PC-3 (cell line): ENCODE data around the gene PPP1R1B. TPM values are rescaled to one million over a fixed set of nuclear protein-coding genes. Genes with fewer than 3 reads are reported as not detected.

Source experiments
- ATAC-seq: fragments of 200-7000 bp; cut with Tn5 transposase; 2 replicates; pipeline ENCODE4 v1.9.1; 2020; ENCODE audit warnings: mild to moderate bottlenecking, moderate library complexity
- BruUV-seq: library from RNA; stranded (reverse); fragments of 400-500 nt; replicated peaks from 2 replicates; lab custom pipeline; 2021; lab: Mats Ljungman, UMichigan
- CTCF ChIA-PET: fragments of 300-600 bp; sonication (Branson Sonifier 250); formaldehyde crosslinking; loops from one replicate; lab custom pipeline; 2022; ENCODE audit warnings: antibody characterized with exemption; lab: Charles Lee
- POLR2A ChIA-PET: fragments of 300-600 bp; sonication (Branson Sonifier 250); formaldehyde crosslinking; loops from one replicate; lab custom pipeline; 2022; ENCODE audit warnings: antibody characterized with exemption; ENCODE audit not compliant: unreplicated experiment; lab: Charles Lee
- DNase-seq: peaks from one replicate; pipeline ENCODE4 v3.0.0-alpha.2; 2015
- H2AFZ ChIP-seq: fragments of 300-600 bp; sonication (generic); 2 replicates; pipeline ENCODE4 v1.6.0; 2016; ENCODE audit warnings: antibody characterized with exemption, low read length
- H3F3A ChIP-seq: fragments of 300-600 bp; sonication (generic); one replicate; pipeline ENCODE4 v1.6.0; 2017; ENCODE audit warnings: antibody characterized with exemption, low read length, control low read depth, mild to moderate bottlenecking; ENCODE audit not compliant: unreplicated experiment
- H3K27ac ChIP-seq: fragments of 300-600 bp; sonication (generic); 2 replicates; pipeline ENCODE4 v1.5.1; 2016; ENCODE audit warnings: mild to moderate bottlenecking, low read length
- H3K27me3 ChIP-seq: fragments of 300-600 bp; sonication (generic); 2 replicates; pipeline ENCODE4 v1.6.1; 2016; ENCODE audit warnings: low read length, mixed read lengths
- H3K36me3 ChIP-seq: fragments of 300-600 bp; sonication (generic); 2 replicates; pipeline ENCODE4 v1.6.1; 2016; ENCODE audit warnings: low read depth, mixed run types, low read length, mixed read lengths
- H3K4me1 ChIP-seq: fragments of 300-600 bp; sonication (generic); 2 replicates; pipeline ENCODE4 v1.5.1; 2016; ENCODE audit warnings: low read length; ENCODE audit not compliant: insufficient read depth
- H3K4me2 ChIP-seq: fragments of 300-600 bp; sonication (generic); 2 replicates; pipeline ENCODE4 v1.6.0; 2016; ENCODE audit warnings: low read length
- H3K4me3 ChIP-seq: fragments of 300-600 bp; sonication (generic); 2 replicates; pipeline ENCODE4 v1.5.1; 2016; ENCODE audit warnings: mild to moderate bottlenecking, low read length, mixed read lengths
- H3K79me2 ChIP-seq: fragments of 300-600 bp; sonication (generic); 2 replicates; pipeline ENCODE4 v1.6.1; 2017; ENCODE audit warnings: low read length, mixed read lengths
- H3K9ac ChIP-seq: fragments of 300-600 bp; sonication (generic); 2 replicates; pipeline ENCODE4 v1.6.0; 2016; ENCODE audit warnings: mild to moderate bottlenecking, low read length
- H3K9me2 ChIP-seq: fragments of 300-600 bp; sonication (generic); replicated peaks from 2 replicates; pipeline ENCODE4 v1.6.1; 2016; ENCODE audit warnings: mixed run types, low read length, mixed read lengths
- H3K9me3 ChIP-seq: fragments of 300-600 bp; sonication (generic); 2 replicates; pipeline ENCODE4 v1.6.1; 2016; ENCODE audit warnings: low read length, mixed read lengths
- H4K20me1 ChIP-seq: fragments of 300-600 bp; sonication (generic); 2 replicates; pipeline ENCODE4 v1.6.1; 2016; ENCODE audit warnings: low read length, mixed read lengths
- EZH2 ChIP-seq: fragments of 300-600 bp; sonication (generic); IDR thresholded peaks from one replicate; pipeline ENCODE4 v1.6.1; 2017; ENCODE audit warnings: antibody characterized with exemption, mild to moderate bottlenecking, low read length; ENCODE audit not compliant: unreplicated experiment
- EZH2phosphoT487 ChIP-seq: fragments of 300-600 bp; sonication (generic); IDR thresholded peaks from 2 replicates; pipeline ENCODE4 v1.6.1; 2018; ENCODE audit warnings: mild to moderate bottlenecking, antibody characterized with exemption, low read length, borderline replicate concordance
- intact Hi-C: fragments of 100-400 bp; cut with micrococcal nuclease; formaldehyde crosslinking; loops from 2 replicates; pipeline ENCODE4 v1.9.0; 2023
- total RNA-seq: library from RNA; depleted of rRNA; stranded (reverse); fragments of >200 nt; gene quantifications from 2 replicates; pipeline ENCODE4 v1.2.3, GENCODE V29; 2014
- TF ChIP-seq, protein P1 (sequence below): fragments of 300-600 bp; sonication (generic); conservative IDR thresholded peaks from 2 replicates; pipeline ENCODE4 v1.5.1; 2017; ENCODE audit warnings: antibody characterized with exemption, low read depth, mild to moderate bottlenecking, low read length

PPP1R1B gene
- total RNA-seq, 1 experiment from 2014 or later = 3.1 TPM

DNA sequence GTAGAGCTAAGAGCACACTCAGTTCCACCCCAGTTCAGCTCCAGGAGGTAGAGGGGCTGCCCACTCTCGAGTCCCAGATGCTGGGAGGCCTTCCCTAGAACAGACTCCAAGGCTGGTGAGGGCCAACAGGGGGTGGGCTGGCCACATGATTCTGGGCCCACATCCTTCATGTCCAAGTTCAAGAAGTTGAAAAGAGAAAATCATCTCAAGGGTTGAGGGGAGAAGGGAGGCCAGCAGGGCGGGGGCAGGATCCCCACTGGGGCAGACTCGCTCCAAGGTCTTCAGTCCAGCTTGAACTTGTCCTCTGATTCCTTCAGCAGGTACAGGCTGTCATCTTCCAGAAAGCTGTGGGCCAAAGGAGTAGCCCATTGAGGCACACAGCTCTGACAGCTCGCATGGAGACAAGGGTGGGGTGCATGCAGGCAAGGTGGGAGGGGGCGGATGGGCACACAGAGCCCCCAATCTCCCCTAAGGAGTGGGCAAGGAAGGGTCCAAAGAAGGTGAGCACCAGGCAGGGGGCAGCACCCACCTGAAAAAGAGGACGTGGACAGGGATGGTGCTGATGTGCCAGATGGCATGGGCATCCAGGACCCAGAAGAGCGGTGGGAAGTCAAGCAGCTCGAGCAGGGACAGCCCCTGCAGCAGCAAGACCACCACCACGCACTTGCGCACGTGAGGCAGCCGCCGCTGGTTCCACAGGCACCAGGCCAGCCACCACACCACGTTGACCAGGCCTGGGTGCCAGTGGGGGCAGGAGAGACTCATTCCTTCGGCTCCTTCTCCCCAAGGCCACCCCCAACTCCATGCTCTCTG lies 46.0 kb downstream of the PPP1R1B start:
- POLR2A ChIA-PET = no interaction called here
- no peaks in the 10 kb centered on the region for H3K9me3 ChIP-seq
- no peak overlapping the region for H2AFZ ChIP-seq
- DNase-seq (no peak), ATAC-seq (no peak)
- H3K4me2 ChIP-seq = no peak overlapping the region
- no peak overlapping the region for H3K9ac ChIP-seq
- TF ChIP-seq EZH2phosphoT487 (no peak), EZH2 (no peak)
- TF ChIP-seq, protein P1, sequence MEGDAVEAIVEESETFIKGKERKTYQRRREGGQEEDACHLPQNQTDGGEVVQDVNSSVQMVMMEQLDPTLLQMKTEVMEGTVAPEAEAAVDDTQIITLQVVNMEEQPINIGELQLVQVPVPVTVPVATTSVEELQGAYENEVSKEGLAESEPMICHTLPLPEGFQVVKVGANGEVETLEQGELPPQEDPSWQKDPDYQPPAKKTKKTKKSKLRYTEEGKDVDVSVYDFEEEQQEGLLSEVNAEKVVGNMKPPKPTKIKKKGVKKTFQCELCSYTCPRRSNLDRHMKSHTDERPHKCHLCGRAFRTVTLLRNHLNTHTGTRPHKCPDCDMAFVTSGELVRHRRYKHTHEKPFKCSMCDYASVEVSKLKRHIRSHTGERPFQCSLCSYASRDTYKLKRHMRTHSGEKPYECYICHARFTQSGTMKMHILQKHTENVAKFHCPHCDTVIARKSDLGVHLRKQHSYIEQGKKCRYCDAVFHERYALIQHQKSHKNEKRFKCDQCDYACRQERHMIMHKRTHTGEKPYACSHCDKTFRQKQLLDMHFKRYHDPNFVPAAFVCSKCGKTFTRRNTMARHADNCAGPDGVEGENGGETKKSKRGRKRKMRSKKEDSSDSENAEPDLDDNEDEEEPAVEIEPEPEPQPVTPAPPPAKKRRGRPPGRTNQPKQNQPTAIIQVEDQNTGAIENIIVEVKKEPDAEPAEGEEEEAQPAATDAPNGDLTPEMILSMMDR = no peak
- intact Hi-C loops = no loop called here
- H3K27me3 ChIP-seq = no peaks in the 10 kb centered on the region
- no peak overlapping the region for H3K4me3 ChIP-seq
- no peaks in the 10 kb centered on the region for H3K79me2 ChIP-seq
- H4K20me1 ChIP-seq = no peaks in the 10 kb centered on the region
- peaks cover 15% of the 10 kb centered on the region; the same call in 1 of the 2 replicates for H3K4me1 ChIP-seq
- H3F3A ChIP-seq = no peaks in the 10 kb centered on the region
- CTCF ChIA-PET = interaction anchor here (1.2 kb wide), 1 partner anchor 51 kb away, joined by 4 read pairs; no protein-coding TSS in a partner anchor
- no peaks in the 10 kb centered on the region for H3K36me3 ChIP-seq
- no peak overlapping the region for H3K27ac ChIP-seq
- no TSS peak for BruUV-seq
- no peaks in the 10 kb centered on the region for H3K9me2 ChIP-seq

DNA sequence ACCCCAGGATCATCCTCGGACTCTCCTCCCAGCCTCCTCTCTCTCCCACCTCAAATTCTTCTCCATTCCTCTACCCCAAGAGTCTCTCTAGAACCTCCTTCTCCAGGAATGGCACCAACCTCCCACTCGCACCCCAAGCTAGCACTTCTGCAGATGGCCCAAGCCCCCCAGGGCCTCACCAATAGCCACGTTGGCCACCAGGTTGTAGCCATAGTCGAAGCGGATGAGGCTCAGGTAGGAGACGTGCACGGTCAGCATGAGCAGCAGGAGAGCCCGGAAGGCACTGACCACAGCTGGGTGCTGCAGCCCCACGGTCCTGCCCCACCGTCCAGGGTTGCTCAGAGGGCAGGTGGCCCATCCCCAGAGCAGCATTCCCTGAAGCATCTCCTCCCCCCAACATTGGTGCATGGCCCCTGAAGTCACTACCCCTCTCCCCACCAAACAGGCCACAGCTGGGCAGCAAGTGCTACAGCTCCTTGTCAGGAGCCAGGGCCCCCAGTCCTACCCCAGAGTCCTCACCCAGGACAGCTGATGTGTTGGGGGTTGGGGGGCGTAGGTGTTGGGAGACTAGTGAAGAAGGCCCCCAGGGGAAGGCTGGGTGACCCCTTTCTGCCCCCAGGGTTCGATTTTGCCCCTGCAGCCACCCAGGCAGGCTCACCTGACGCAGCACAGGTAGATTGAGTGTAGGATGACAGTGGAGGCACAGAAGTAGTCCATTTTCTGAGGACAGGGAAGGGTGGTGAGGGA lies 46.8 kb downstream of the PPP1R1B start:
- no peak for TF ChIP-seq EZH2phosphoT487
- TF ChIP-seq EZH2 = no peak
- TF ChIP-seq, protein P1 = no peak
- POLR2A ChIA-PET = no interaction called here
- BruUV-seq = no TSS peak
- Histone ChIP-seq H3K27ac (no peak overlapping the region), H3K4me2 (no peak overlapping the region), H3F3A (no peaks in the 10 kb centered on the region), H3K27me3 (no peaks in the 10 kb centered on the region), H3K9ac (no peak overlapping the region), H3K9me3 (no peaks in the 10 kb centered on the region), H3K9me2 (no peaks in the 10 kb centered on the region), H3K4me3 (no peak overlapping the region), H3K36me3 (no peaks in the 10 kb centered on the region), H3K4me1 (peaks cover 14% of the 10 kb centered on the region; the same call in 1 of the 2 replicates), H2AFZ (no peak overlapping the region), H3K79me2 (no peaks in the 10 kb centered on the region), H4K20me1 (no peaks in the 10 kb centered on the region)
- CTCF ChIA-PET = no interaction called here
- intact Hi-C loops = no loop called here
- ATAC-seq (no peak), DNase-seq (no peak)
